GM19035 (cell line): ENCODE data around the gene RHOV.
"Not testable (repeated sequence)": the region's sequence is repeated elsewhere in the genome, so short reads cannot be mapped to it uniquely, and the experiment has no call there.

Experiments
- ATAC-seq: cut with Tn5 transposase; IDR thresholded peaks from one replicate; pipeline ENCODE4 v1.9.1; 2021; ENCODE audit not compliant: unreplicated experiment

RHOV gene

GRCh38 chr15:40875991-40876730 lies 2.1 kb upstream of the RHOV start:
- ATAC-seq = no peak

- no peak for ATAC-seq
Observed at GRCh38 chr15:40872791-40873693, 992 bp downstream of the RHOV start.

DNA sequence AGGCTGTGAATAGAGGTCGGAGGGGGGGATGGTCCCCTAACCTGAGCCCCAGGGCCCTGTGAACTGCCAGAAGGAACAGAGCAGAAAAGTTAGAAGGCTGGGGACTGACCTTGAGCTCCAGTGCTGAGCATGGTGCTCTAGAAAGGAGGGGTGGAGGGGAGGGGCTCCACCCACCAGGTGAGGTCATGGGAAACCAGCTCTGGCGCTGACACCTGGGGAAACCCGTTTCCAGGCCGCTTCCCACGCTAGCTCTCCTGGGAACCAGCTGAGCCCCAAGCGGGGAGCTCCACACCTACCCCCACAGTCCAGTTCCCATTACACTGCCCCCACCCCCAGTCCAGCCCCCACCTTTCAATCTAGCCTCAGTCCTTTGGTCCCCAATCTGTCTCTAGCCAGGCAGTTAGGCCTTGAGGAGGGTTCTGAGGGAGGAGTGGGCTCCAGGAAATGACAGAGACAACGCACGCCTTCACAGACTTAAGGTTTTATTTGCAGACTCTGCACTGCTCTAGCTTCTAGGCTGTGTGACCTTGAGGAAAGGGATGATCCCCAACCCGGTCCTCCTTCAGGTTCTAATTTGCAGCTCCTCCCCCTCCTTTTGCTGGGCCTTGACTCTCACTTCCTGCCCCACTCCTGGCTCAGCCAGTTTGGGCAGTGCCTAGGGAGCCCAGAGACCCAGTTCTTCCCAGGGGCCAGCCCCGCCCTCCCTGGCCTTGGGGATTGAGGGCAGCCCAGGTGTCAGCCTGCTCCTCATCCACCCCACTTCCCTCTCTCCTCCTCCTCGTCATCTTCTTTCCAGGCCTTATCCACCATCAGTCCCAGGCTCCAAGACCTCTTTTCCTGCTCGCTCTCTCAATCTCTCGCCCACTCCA lies 2.1 kb downstream of the RHOV start:
- ATAC-seq = peak; percentile 51

- ATAC-seq = no peak
Observed at GRCh38 chr15:40870716-40871115, 3.3 kb downstream of the RHOV start.

DNA sequence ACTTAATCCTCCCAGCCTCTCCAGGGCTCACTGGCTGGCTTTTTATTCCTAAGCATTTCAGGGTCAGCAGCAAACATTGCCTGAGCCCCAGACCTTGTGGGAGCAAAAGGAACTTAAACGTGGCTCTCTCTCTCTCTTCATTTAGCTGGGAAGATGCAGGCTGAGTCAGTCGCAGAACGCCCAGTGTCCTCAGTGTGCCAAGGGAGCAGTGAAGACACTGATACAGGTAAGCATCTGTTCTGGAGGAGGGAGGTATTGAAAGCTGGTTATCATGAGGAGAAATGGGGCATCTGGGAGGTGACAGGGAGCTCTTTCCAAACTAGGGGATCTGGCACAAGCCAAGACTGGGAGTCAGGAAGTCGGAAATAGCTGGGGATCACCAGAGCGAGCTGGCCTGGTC lies 4.3 kb downstream of the RHOV start:
- ATAC-seq = no peak

DNA sequence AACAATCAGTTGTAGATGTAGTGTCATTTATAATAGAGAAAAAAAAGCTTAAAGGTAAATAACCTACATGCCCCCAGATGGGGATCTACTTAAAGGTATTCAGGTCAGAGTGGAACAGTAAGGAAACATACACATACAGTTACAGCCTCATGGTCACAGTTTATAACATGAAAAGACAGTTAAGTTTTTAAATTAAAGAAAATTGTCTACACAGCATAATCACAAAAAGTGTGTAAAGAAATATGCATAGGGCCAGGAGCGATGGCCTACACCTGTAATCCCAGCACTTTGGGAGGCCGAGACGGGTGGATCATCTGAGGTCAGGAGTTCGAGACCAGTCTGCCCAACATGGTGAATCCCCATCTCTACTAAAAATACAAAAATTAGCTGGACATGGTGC lies 6.8 kb downstream of the RHOV start:
- ATAC-seq = no peak

DNA sequence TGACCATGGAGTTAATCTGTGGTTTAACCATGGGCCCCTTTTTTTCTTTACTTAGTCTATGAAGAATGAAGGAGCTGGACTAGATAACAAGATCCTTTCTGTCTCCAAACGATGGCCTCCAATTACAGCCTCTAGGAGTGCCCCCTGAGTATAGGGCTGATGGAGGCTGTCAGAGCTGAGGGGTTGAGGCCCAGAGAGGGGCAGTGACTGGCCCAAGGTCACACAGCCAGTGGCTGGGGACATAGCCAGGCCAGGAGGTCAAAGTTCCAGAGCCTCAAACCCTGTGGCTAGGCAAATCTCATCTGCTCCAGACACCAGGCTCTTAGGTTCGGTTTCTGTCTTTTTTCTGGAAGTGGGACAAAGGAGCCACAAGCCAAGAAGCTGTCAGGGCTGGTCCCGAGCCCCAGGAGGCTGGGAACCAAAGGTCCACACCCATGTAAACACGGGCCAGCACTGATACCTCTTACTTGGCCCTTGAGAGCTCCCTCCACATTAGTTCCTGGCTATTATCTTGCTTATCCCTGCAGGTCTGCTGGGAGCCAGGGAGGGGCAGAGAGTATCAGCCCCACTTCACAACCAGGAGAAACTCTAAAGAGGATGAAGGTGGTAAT lies 10.3 kb downstream of the RHOV start:
- no peak for ATAC-seq

DNA sequence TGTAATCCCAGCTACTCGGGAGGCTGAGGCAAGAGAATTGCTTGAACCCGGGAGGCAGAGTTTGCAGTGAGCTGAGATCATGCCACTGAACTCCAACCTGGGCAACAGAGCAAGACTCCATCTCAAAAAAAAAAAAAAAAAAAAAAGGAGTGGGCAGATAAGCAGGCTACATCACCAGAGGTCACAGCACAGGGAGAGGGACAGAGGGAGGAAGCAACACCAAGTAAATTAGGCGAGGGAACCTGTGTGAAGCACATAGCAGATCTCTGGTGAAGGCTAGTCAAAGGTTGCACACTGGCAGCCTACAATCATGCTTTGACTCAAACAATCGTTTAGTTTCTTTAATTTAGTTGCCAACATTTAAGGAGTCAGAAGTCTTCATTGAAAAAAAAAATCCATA lies 12.9 kb downstream of the RHOV start:
- not testable (repeated sequence) for ATAC-seq

- ATAC-seq = no peak
Observed at GRCh38 chr15:40859206-40859851, 14.7 kb downstream of the RHOV start.

DNA sequence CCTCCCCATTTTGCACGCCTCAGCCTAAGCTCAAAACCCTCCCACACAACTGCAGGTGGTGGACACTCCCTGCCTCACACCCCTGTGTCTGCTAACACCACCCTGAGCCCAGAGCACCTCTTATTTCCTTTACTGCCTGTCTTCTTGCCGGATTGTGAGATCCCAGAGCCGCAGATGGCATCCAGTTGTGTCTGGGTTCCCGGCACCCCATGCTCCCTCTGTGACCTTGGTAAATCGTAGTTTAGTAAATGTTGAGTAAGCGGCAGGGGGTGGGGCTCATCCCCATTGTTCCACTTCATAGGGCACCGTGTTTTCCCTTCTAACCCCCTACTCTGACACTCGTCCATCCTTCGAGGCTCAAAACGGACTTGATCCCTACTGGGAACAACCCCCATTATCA lies 15.3 kb downstream of the RHOV start:
- no peak for ATAC-seq

DNA sequence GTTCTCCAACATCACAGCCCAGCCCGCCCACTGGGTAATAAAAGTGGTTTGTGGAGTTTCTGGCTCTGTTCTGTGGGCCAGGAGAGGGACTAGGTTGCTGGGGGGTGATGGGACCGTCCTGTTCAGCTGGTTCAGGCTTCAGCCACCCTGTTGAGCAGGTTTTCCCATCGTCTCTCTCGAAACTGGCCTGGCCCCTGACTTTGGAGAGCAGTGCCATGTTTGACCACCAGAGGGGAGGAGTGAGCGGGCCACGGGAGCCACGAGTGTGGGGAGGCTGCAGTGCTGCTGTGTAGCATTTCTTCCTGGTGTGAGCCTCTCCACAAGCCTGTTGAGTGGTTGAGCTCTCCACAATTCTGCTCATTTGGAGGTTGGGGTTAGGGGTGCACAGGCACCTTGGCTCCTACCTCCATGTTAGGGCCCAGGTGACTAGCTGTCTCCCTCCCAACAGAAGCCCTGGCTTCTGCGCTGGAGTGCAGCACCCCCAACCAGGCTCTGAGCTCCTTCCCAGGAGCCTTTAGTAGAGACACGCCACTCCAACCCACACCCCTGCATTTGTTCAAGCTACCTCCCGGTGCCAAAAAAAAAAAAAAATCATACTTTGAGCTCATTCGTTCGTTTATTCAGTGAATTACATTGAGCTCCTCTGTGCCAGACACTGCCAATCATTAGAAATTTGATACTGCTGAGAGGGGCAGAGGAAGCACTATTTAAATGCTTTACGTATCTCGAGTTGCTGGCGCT lies 16.3 kb downstream of the RHOV start:
- ATAC-seq = peak; percentile 81

DNA sequence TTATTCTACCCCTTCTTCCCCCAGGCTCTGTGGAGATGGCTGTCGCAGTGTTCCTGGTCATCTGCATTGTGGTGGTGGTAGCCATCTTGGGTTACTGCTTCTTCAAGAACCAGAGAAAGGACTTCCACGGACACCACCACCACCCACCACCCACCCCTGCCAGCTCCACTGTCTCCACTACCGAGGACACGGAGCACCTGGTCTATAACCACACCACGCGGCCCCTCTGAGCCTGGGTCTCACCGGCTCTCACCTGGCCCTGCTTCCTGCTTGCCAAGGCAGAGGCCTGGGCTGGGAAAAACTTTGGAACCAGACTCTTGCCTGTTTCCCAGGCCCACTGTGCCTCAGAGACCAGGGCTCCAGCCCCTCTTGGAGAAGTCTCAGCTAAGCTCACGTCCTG lies 17.3 kb downstream of the RHOV start:
- no peak for ATAC-seq

- no peak for ATAC-seq
Observed at GRCh38 chr15:40855706-40856234, 18.3 kb downstream of the RHOV start.

DNA sequence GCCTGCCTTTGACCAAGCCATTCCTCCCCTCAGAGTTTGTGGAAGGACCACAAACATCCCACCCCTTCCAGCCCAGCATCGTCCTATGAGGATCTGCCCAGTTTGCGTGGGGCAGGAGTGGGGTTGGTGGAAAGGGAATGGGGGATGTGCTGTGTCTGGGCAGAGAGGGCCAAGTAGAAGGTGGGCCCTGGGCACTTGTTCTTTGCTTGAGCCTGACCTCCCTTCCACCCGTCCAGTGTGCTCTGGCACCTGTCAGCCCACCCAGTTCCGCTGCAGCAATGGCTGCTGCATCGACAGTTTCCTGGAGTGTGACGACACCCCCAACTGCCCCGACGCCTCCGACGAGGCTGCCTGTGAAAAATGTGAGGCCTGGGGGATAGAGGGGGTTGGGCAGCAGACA lies 19.9 kb downstream of the RHOV start:
- no peak for ATAC-seq

- ATAC-seq = no peak
Observed at GRCh38 chr15:40853241-40853890, 20.7 kb downstream of the RHOV start.

DNA sequence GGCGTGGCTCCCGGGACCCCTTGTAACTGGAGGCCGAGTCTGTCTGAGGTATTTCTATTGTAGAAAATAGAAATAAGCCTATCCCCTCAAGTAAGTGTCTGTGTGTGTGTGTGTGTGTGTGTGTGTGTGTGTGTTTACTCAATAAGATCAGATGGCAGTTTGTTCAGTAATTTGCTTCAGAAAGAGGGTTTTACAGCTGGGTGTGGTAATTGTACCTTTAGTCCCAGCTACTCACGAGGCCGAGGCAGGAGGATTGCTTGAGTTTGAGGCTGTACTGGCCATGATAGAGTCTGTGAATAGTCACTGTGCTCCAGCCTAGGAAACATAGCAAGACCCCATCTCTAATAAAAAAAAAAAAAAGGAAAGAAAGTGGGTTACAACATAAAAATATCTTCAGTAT lies 21.5 kb downstream of the RHOV start:
- ATAC-seq = no peak

- no peak for ATAC-seq
Observed at GRCh38 chr15:40850576-40851112, 23.4 kb downstream of the RHOV start.

DNA sequence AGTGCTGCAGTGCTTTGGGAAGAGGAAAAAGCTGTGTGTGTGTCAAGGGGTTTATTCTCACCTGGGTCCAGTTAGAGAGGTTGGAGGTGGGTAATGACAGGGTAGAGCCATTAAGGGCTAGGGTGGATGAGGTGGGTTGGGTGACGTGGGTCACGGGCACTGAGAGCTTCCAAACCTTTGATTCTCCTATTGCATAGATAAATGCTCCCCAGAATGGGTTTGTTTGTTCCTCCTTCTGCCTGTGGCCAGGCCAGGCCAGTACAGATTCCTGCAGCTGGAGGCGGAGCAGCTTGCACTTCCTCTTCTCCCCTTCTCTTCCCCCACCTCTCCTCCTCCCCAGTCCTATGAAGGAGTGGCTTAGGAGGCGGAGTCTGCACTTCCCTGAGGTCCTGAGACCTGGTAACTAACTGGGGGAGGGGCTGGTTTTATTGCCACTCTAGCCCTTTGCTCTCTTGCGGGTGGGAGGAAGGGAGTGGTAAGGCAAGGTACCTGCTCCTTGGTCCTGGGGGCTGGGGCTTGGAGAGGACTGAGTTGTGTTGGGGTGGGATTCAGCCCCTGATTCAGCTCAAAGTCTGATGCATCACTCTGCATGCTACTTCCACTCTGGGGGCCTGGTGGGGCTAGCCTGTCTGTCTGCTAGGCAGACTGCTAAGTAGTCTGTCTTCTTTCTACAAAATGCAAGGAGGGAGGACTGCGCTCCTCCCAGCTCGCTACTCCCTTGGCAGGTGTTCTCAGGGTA lies 26.6 kb downstream of the RHOV start:
- no peak for ATAC-seq
